ENCODE measurements around the gene LYSMD3. TPM values are rescaled to one million over a fixed set of nuclear protein-coding genes. Genes with fewer than 3 reads are reported as not detected.

Gene LYSMD3
- total RNA-seq, 2 donors from 2014 or later = 11.8 to 18.0 TPM

DNA sequence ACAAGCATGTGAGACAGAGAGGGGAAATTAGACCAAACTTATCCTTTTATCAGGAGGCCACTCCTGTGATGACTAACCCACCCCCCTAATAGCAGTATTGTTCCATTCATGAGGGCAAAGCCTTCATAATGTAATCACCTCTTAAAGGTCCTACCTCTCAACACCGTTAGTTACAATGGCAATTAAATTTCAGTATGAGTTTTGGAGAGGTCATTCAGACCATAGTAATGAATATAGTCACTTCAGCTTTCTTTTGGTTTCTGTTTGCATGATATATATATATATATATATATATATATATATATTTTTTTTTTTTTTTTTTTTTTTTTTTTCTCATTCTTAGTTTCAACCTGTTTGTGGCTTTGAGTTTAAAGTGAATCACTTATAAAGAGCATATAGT is 39.7 kb upstream of the LYSMD3 start:
- Histone ChIP-seq H3K9me3 (no peaks in the 10 kb centered on the region), H3K27me3 (replicated peaks; ENCODE audit: insufficient read depth) (no peaks in the 10 kb centered on the region), H3K36me3 (no peaks in the 10 kb centered on the region), H3K4me1 (replicated peaks) (no peaks in the 10 kb centered on the region), H3K27ac (no peak overlapping the region), H3K4me3 (no peak overlapping the region)
- DNase-seq (ENCODE audit: low spot score) = no peak
- WGBS = 93% methylated on average over 1 of the region's 1 CpG
- intact Hi-C loops (cut with DNase I) = no loop called here
- TF ChIP-seq, protein P1, sequence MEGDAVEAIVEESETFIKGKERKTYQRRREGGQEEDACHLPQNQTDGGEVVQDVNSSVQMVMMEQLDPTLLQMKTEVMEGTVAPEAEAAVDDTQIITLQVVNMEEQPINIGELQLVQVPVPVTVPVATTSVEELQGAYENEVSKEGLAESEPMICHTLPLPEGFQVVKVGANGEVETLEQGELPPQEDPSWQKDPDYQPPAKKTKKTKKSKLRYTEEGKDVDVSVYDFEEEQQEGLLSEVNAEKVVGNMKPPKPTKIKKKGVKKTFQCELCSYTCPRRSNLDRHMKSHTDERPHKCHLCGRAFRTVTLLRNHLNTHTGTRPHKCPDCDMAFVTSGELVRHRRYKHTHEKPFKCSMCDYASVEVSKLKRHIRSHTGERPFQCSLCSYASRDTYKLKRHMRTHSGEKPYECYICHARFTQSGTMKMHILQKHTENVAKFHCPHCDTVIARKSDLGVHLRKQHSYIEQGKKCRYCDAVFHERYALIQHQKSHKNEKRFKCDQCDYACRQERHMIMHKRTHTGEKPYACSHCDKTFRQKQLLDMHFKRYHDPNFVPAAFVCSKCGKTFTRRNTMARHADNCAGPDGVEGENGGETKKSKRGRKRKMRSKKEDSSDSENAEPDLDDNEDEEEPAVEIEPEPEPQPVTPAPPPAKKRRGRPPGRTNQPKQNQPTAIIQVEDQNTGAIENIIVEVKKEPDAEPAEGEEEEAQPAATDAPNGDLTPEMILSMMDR (IDR thresholded peaks at IDR 0.05) = no peak
- TF ChIP-seq POLR2AphosphoS5 (IDR thresholded peaks at IDR 0.05) (no peak), POLR2A (IDR thresholded peaks at IDR 0.05) (no peak)

DNA sequence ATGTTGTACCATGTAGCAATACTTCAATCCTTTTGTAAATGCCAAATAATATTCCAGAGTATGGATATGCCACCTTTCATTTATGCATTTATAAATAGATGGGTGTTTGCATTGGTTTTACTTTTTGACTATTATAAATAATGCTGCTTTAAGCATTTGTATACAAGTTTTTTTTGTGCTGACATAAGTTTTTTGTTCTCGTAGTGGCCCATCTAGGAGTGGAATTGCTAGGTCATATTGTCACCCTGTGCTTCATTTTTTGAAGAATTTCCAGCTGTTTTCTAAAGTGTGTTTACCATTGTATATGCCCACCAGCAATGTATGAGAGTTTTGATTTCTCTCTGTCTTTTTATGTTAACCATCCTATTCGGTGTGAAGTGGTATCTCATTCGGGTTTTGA is 36.1 kb upstream of the LYSMD3 start:
- Histone ChIP-seq H3K36me3 (no peaks in the 10 kb centered on the region), H3K27me3 (replicated peaks; ENCODE audit: insufficient read depth) (no peaks in the 10 kb centered on the region), H3K27ac (no peak overlapping the region), H3K9me3 (no peaks in the 10 kb centered on the region), H3K4me3 (no peak overlapping the region), H3K4me1 (replicated peaks) (no peaks in the 10 kb centered on the region)
- 90% methylated on average over 3 of the region's 3 CpGs for WGBS
- TF ChIP-seq, protein P1 (IDR thresholded peaks at IDR 0.05) = no peak
- TF ChIP-seq POLR2AphosphoS5 (IDR thresholded peaks at IDR 0.05) (no peak), POLR2A (IDR thresholded peaks at IDR 0.05) (no peak)
- no peak for DNase-seq (ENCODE audit: low spot score)
- intact Hi-C loops (cut with DNase I) = no loop called here

GRCh38 chr5:90563108-90563507 is 33.7 kb upstream of the LYSMD3 start:
- Histone ChIP-seq H3K9me3 (no peaks in the 10 kb centered on the region), H3K36me3 (no peaks in the 10 kb centered on the region), H3K27ac (no peak overlapping the region), H3K27me3 (replicated peaks; ENCODE audit: insufficient read depth) (no peaks in the 10 kb centered on the region), H3K4me1 (replicated peaks) (no peaks in the 10 kb centered on the region), H3K4me3 (no peak overlapping the region)
- 70% methylated on average over 1 of the region's 1 CpG for WGBS
- no peak for TF ChIP-seq POLR2AphosphoS5 (IDR thresholded peaks at IDR 0.05)
- TF ChIP-seq, protein P1 (IDR thresholded peaks at IDR 0.05) = no peak
- no peak for TF ChIP-seq POLR2A (IDR thresholded peaks at IDR 0.05)
- no peak for DNase-seq (ENCODE audit: low spot score)
- intact Hi-C loops (cut with DNase I) = no loop called here

- Histone ChIP-seq H3K36me3 (no peaks in the 10 kb centered on the region), H3K4me1 (replicated peaks) (no peaks in the 10 kb centered on the region), H3K27ac (no peak overlapping the region), H3K27me3 (replicated peaks; ENCODE audit: insufficient read depth) (no peaks in the 10 kb centered on the region), H3K4me3 (no peak overlapping the region), H3K9me3 (no peaks in the 10 kb centered on the region)
- no peak for DNase-seq (ENCODE audit: low spot score)
- WGBS = 63% methylated on average over 5 of the region's 5 CpGs
- no peak for TF ChIP-seq POLR2A (IDR thresholded peaks at IDR 0.05)
- TF ChIP-seq, protein P1 (IDR thresholded peaks at IDR 0.05) = no peak
- TF ChIP-seq POLR2AphosphoS5 (IDR thresholded peaks at IDR 0.05) = no peak
- intact Hi-C loops (cut with DNase I) = no loop called here
Measured at GRCh38 chr5:90562341-90562740, 33.0 kb upstream of the LYSMD3 start.

DNA sequence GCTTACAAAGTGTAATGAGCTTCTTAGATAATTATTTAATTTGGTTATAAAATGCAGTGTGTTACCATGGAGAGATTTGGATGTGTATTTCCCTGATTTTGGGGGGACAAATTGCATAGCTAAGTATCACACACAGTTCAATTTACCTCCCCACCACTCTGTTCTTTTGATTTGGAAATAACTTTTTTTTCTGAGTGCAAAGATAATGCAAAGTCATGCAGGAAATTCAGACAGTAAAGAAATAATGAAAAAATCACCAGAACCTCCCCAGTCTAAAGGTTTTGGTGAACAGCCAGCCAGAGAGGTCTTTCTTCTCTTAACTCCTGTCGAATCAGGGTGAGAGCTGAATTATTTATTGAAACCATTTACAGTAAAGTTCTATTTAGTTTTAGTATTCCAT is 32.4 kb upstream of the LYSMD3 start:
- DNase-seq (ENCODE audit: low spot score) = no peak
- H3K27me3 ChIP-seq (replicated peaks; ENCODE audit: insufficient read depth) = no peaks in the 10 kb centered on the region
- no peaks in the 10 kb centered on the region for H3K9me3 ChIP-seq
- no peak for TF ChIP-seq POLR2AphosphoS5 (IDR thresholded peaks at IDR 0.05)
- no peak for TF ChIP-seq POLR2A (IDR thresholded peaks at IDR 0.05)
- TF ChIP-seq, protein P1 (IDR thresholded peaks at IDR 0.05) = no peak
- H3K27ac ChIP-seq = no peak overlapping the region
- intact Hi-C loops (cut with DNase I) = no loop called here
- no peaks in the 10 kb centered on the region for H3K4me1 ChIP-seq (replicated peaks)
- WGBS = 45% methylated on average over 1 of the region's 1 CpG
- H3K36me3 ChIP-seq = no peaks in the 10 kb centered on the region
- H3K4me3 ChIP-seq = no peak overlapping the region

Measured in prostate gland (tissue), 2 donors.